HCT116 (cell line): ENCODE results near the gene CEP112. TPM values are rescaled to one million over a fixed set of nuclear protein-coding genes. Genes with fewer than 3 reads are reported as not detected.
A peak's percentile ranks its signal among the peaks of the same experiment; 100 is the strongest.

Source experiments
- ATAC-seq: fragments of 200-7000 bp; cut with Tn5 transposase; 2 replicates; pipeline ENCODE4 v1.9.1; 2020; ENCODE audit warnings: mild to moderate bottlenecking, moderate library complexity
- BruUV-seq: library from RNA; stranded (reverse); fragments of 400-500 nt; replicated peaks from 2 replicates; lab custom pipeline; 2021; lab: Mats Ljungman, UMichigan
- CTCF ChIA-PET: fragments of 300-600 bp; sonication (Branson Sonifier 250); formaldehyde crosslinking; loops from one replicate; lab custom pipeline; 2021; ENCODE audit warnings: antibody characterized with exemption; lab: Charles Lee
- POLR2A ChIA-PET: fragments of 300-600, 350-600 bp; sonication (Branson Sonifier 250); formaldehyde crosslinking; loops from one replicate; lab custom pipeline; 2021; ENCODE audit warnings: antibody characterized with exemption; lab: Charles Lee
- RAD21 ChIA-PET, 2 experiments: fragments of 300-600 bp; sonication (Branson Sonifier 250); formaldehyde crosslinking; loops; one replicate each; lab custom pipeline; 2023; ENCODE audit warnings: low total read pairs in 2 of 2; ENCODE audit not compliant: uncharacterized antibody in 2 of 2, unreplicated experiment in 2 of 2, low non-redundant PET in 1 of 2; lab: Charles Lee
- DNase-seq: peaks from one replicate; pipeline ENCODE4 v3.0.0-alpha.2; 2010; ENCODE audit warnings: low read depth, low spot score
- H2AFZ ChIP-seq: fragments of 200-600 bp; shearing (Covaris generic), sonication (generic); 2 replicates; pipeline ENCODE4 v1.6.1; 2017; ENCODE audit warnings: low read depth, mixed run types, mixed read lengths, antibody characterized with exemption, low read length; ENCODE audit not compliant: poor library complexity, severe bottlenecking
- H3K27ac ChIP-seq: 2 replicates; pipeline ENCODE4 v1.5.1; 2012; ENCODE audit warnings: low read depth, low read length
- H3K27me3 ChIP-seq: fragments of 200-600 bp; sonication (generic); 2 replicates; pipeline ENCODE4 v1.6.1; 2016; ENCODE audit warnings: mixed run types, low read length, mixed read lengths; ENCODE audit not compliant: insufficient read depth
- H3K36me3 ChIP-seq, 2 experiments: fragments of 200-500 bp in 1 of 2; fragments of 200-600 bp in 1 of 2; sonication (Bioruptor generic) in 1 of 2; sonication (generic) in 1 of 2; 2 replicates each; pipeline versions ENCODE4 v1.5.1 to v1.6.1; 2014 to 2016; ENCODE audit warnings: low read length in 2 of 2, inconsistent platforms in 1 of 2, mixed read lengths in 1 of 2, mixed run types in 1 of 2; ENCODE audit not compliant: insufficient read depth in 2 of 2, control insufficient read depth in 1 of 2
- H3K4me1 ChIP-seq, 2 experiments: fragments of 200-600 bp in 1 of 2; sonication (generic) in 1 of 2; 2 replicates each; pipeline versions ENCODE4 v1.5.1 to v1.6.1; 2012 to 2017; ENCODE audit warnings: low read length in 2 of 2, inconsistent platforms in 1 of 2, mild to moderate bottlenecking in 1 of 2, mixed read lengths in 1 of 2, mixed run types in 1 of 2, moderate library complexity in 1 of 2; ENCODE audit not compliant: insufficient read depth in 2 of 2, control insufficient read depth in 1 of 2
- H3K4me2 ChIP-seq: fragments of 200-600 bp; sonication (generic); 2 replicates; pipeline ENCODE4 v1.6.1; 2017; ENCODE audit warnings: mixed run types, low read length, mixed read lengths
- H3K4me3 ChIP-seq, 2 experiments: fragments of 200-600 bp in 1 of 2; sonication (generic) in 1 of 2; replicated peaks in 1 of 2; 2 replicates each; pipeline ENCODE4 v1.5.1; 2011 to 2016; ENCODE audit warnings: low read length in 2 of 2, control low read depth in 1 of 2, low read depth in 1 of 2, mild to moderate bottlenecking in 1 of 2, mixed read lengths in 1 of 2, mixed run types in 1 of 2
- H3K79me2 ChIP-seq: fragments of 200-600 bp; sonication (generic); 2 replicates; pipeline ENCODE4 v1.6.1; 2017; ENCODE audit warnings: mild to moderate bottlenecking, mixed run types, low read length, moderate library complexity, mixed read lengths; ENCODE audit not compliant: insufficient read depth
- H3K9ac ChIP-seq: fragments of 200-600 bp; sonication (generic); 2 replicates; pipeline ENCODE4 v1.6.1; 2016; ENCODE audit warnings: low read length, mixed read lengths
- H3K9me2 ChIP-seq: fragments of 200-600 bp; sonication (generic), shearing (Covaris generic); 2 replicates; pipeline ENCODE4 v1.6.1; 2017; ENCODE audit warnings: mixed run types, mild to moderate bottlenecking, moderate library complexity; ENCODE audit not compliant: insufficient read depth
- H3K9me3 ChIP-seq, 2 experiments: fragments of 200-500 bp in 1 of 2; fragments of 200-600 bp in 1 of 2; sonication (Bioruptor generic) in 1 of 2; sonication (generic) in 1 of 2; 2 replicates each; pipeline ENCODE4 v1.6.1; 2014 to 2017; ENCODE audit warnings: low read length in 2 of 2, mixed read lengths in 2 of 2, inconsistent platforms in 1 of 2, low read depth in 1 of 2, mild to moderate bottlenecking in 1 of 2, mixed run types in 1 of 2, moderate library complexity in 1 of 2; ENCODE audit not compliant: control insufficient read depth in 1 of 2, insufficient read depth in 1 of 2
- H4K20me1 ChIP-seq: fragments of 200-600 bp; sonication (generic), shearing (Covaris generic); 2 replicates; pipeline ENCODE4 v1.6.1; 2017; ENCODE audit warnings: mixed run types, mild to moderate bottlenecking, moderate library complexity; ENCODE audit not compliant: insufficient read depth
- ATF3 ChIP-seq: IDR thresholded peaks from 2 replicates; pipeline ENCODE4 v1.6.1; 2012
- CBX3 ChIP-seq: IDR thresholded peaks from 2 replicates; pipeline ENCODE4 v1.6.1; 2012; ENCODE audit warnings: low read depth
- CTCF ChIP-seq, 3 experiments: fragments of 200-600 bp in 1 of 3; sonication (generic) in 1 of 3; IDR thresholded peaks in 2 of 3; conservative IDR thresholded peaks in 1 of 3; 2 replicates each; pipeline ENCODE4 v1.5.1; 2012 to 2017; ENCODE audit warnings: low read depth in 2 of 3, low read length in 2 of 3, antibody characterized with exemption in 1 of 3, borderline replicate concordance in 1 of 3, control low read depth in 1 of 3, mild to moderate bottlenecking in 1 of 3, mixed read lengths in 1 of 3, mixed run types in 1 of 3, moderate library complexity in 1 of 3; ENCODE audit not compliant: insufficient read depth in 1 of 3
- ELF1 ChIP-seq: IDR thresholded peaks from 2 replicates; pipeline ENCODE4 v1.6.1; 2012; ENCODE audit warnings: low read depth, borderline replicate concordance
- EZH2 ChIP-seq: fragments of 200-600 bp; sonication (generic); IDR thresholded peaks from 2 replicates; pipeline ENCODE4 v1.6.1; 2017; ENCODE audit warnings: antibody characterized with exemption, mixed run types
- FOSL1 ChIP-seq: IDR thresholded peaks from 2 replicates; pipeline ENCODE4 v1.6.1; 2012; ENCODE audit warnings: low read depth
- JUND ChIP-seq: IDR thresholded peaks from 2 replicates; pipeline ENCODE4 v1.6.1; 2012
- MAX ChIP-seq: IDR thresholded peaks from 2 replicates; pipeline ENCODE4 v1.6.1; 2012
- POLR2A ChIP-seq: IDR thresholded peaks from 2 replicates; pipeline ENCODE4 v1.7.0; 2011; ENCODE audit warnings: borderline replicate concordance; ENCODE audit not compliant: insufficient read depth, insufficient read length; ENCODE audit errors: extremely low read depth
- POLR2AphosphoS5 ChIP-seq: IDR thresholded peaks from 2 replicates; pipeline ENCODE4 v1.6.1; 2011; ENCODE audit warnings: mild to moderate bottlenecking, low read depth, low read length, moderate library complexity
- RAD21 ChIP-seq: IDR thresholded peaks from 2 replicates; pipeline ENCODE4 v1.6.1; 2012; ENCODE audit warnings: low read depth, mild to moderate bottlenecking
- SIN3A ChIP-seq: IDR thresholded peaks from 2 replicates; pipeline ENCODE4 v1.6.1; 2012; ENCODE audit warnings: low read depth
- SRF ChIP-seq: IDR thresholded peaks from 2 replicates; pipeline ENCODE4 v1.6.1; 2012; ENCODE audit warnings: low read depth
- YY1 ChIP-seq: IDR thresholded peaks from 2 replicates; pipeline ENCODE4 v1.6.1; 2011; ENCODE audit warnings: low read length, low read depth, moderate library complexity, mild to moderate bottlenecking; ENCODE audit not compliant: insufficient replicate concordance; ENCODE audit errors: extremely low read depth
- ZBTB33 ChIP-seq: IDR thresholded peaks from 2 replicates; pipeline ENCODE4 v1.6.1; 2011; ENCODE audit warnings: mild to moderate bottlenecking, low read length, moderate library complexity; ENCODE audit not compliant: insufficient replicate concordance; ENCODE audit errors: extremely low read depth
- ZFX ChIP-seq: fragments of 450-650 bp; IDR thresholded peaks from 2 replicates; pipeline ENCODE4 v1.6.1; 2017
- ZNF274 ChIP-seq: fragments of 200-500 bp; sonication (Bioruptor generic); IDR thresholded peaks from 2 replicates; pipeline ENCODE4 v1.6.1; 2014; ENCODE audit warnings: mild to moderate bottlenecking, low read depth, low read length, inconsistent platforms
- intact Hi-C: fragments of 100-400 bp; cut with micrococcal nuclease; formaldehyde crosslinking; loops from 2 replicates; pipeline ENCODE4 v1.10.0; 2022
- total RNA-seq: library from RNA; stranded (reverse); gene quantifications from one replicate; pipeline ENCODE4 v1.2.1, GENCODE V29; 2021; ENCODE audit not compliant: unreplicated experiment

Gene CEP112
- total RNA-seq, 1 experiment from 2014 or later, result 10.9 TPM

GRCh38 chr17:66043419-66043818 lies 148.5 kb downstream of the CEP112 start:
- Histone ChIP-seq H3K4me3 (no peak overlapping the region), H3K27me3 (no peaks in the 10 kb centered on the region), H3K4me1 (no peaks in the 10 kb centered on the region), H3K79me2 (no peaks in the 10 kb centered on the region), H3K36me3 (no peaks in the 10 kb centered on the region), H2AFZ (no peak overlapping the region), H3K9ac (no peak overlapping the region), H4K20me1 (no peaks in the 10 kb centered on the region), H3K4me2 (no peak overlapping the region), H3K27ac (no peak overlapping the region), H3K9me3 (no peaks in the 10 kb centered on the region), H3K9me2 (no peaks in the 10 kb centered on the region)
- TF ChIP-seq RAD21, result no peak
- no peak for TF ChIP-seq CBX3
- no peak for TF ChIP-seq FOSL1
- ChIA-PET RAD21 (no interaction called here), CTCF (no interaction called here), POLR2A (interaction anchor here (0.7 kb wide), 1 partner anchor 10 kb away, joined by 3 read pairs; no protein-coding TSS in a partner anchor)
- no peak for DNase-seq
- intact Hi-C loops, result no loop called here
- BruUV-seq, result no TSS peak
- no peak for ATAC-seq

GRCh38 chr17:66040402-66040801 lies 151.5 kb downstream of the CEP112 start:
- no peak overlapping the region for H3K27ac ChIP-seq
- H3K9me2 ChIP-seq, result no peaks in the 10 kb centered on the region
- H4K20me1 ChIP-seq, result no peaks in the 10 kb centered on the region
- peak; percentile 16 for DNase-seq
- ChIA-PET POLR2A (interaction anchor here (0.7 kb wide), 1 partner anchor 151 kb away, joined by 3 read pairs; no protein-coding TSS in a partner anchor), CTCF (interaction anchor here (0.9 to 1.3 kb wide), 4 partner anchors 9 to 82 kb away, joined by 3 to 4 read pairs (median 4); no protein-coding TSS in a partner anchor), RAD21 (interaction anchor here in 1 of 2 experiments (0.7 kb wide), 1 partner anchor 273 kb away, joined by 5 read pairs; no protein-coding TSS in a partner anchor)
- no peaks in the 10 kb centered on the region for H3K79me2 ChIP-seq
- no peaks in the 10 kb centered on the region for H3K4me1 ChIP-seq
- intact Hi-C loops, result no loop called here
- BruUV-seq, result no TSS peak
- no peak overlapping the region for H3K9ac ChIP-seq
- no peaks in the 10 kb centered on the region for H3K27me3 ChIP-seq
- no peaks in the 10 kb centered on the region for H3K36me3 ChIP-seq
- H3K9me3 ChIP-seq, result no peaks in the 10 kb centered on the region
- ATAC-seq, result peak; percentile 97
- H2AFZ ChIP-seq, result no peak overlapping the region
- no peak overlapping the region for H3K4me2 ChIP-seq
- no peak overlapping the region for H3K4me3 ChIP-seq
- TF ChIP-seq CBX3 (0 out of 2 replicates have a peak, but pooled peaks have one; percentile 37), CTCF (IDR thresholded peaks at IDR 0.05 in 2 of 3, conservative IDR thresholded peaks at IDR 0.05 in 1 of 3; ENCODE audit: borderline replicate concordance in 1 of 3, insufficient read depth in 1 of 3, low read depth in 2 of 3, low read length in 2 of 3) (peak; percentile 14 to 53 (median 47); a peak in 4 of 6 replicates), JUND (no peak), MAX (peak; percentile 54), ZBTB33 (no peak), POLR2AphosphoS5 (no peak), RAD21 (peak; percentile 44), SRF (no peak), EZH2 (no peak), ZNF274 (no peak), SIN3A (no peak), POLR2A (no peak), ELF1 (no peak), ATF3 (no peak), YY1 (no peak), ZFX (no peak)
